ENCODE results near the gene HTR3A.

GRCh38 chr11:114027926-114028325 lies 53.0 kb downstream of the HTR3A start:
- TF ChIP-seq, protein P1, sequence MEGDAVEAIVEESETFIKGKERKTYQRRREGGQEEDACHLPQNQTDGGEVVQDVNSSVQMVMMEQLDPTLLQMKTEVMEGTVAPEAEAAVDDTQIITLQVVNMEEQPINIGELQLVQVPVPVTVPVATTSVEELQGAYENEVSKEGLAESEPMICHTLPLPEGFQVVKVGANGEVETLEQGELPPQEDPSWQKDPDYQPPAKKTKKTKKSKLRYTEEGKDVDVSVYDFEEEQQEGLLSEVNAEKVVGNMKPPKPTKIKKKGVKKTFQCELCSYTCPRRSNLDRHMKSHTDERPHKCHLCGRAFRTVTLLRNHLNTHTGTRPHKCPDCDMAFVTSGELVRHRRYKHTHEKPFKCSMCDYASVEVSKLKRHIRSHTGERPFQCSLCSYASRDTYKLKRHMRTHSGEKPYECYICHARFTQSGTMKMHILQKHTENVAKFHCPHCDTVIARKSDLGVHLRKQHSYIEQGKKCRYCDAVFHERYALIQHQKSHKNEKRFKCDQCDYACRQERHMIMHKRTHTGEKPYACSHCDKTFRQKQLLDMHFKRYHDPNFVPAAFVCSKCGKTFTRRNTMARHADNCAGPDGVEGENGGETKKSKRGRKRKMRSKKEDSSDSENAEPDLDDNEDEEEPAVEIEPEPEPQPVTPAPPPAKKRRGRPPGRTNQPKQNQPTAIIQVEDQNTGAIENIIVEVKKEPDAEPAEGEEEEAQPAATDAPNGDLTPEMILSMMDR (IDR thresholded peaks at IDR 0.05; ENCODE audit: insufficient read depth, low read length, poor library complexity, severe bottlenecking), result no peak
- no peak for TF ChIP-seq EZH2phosphoT487 (conservative IDR thresholded peaks at IDR 0.05; ENCODE audit: low read length)

All from SU-DHL-6 (cell line).